Fibroblast of the aortic adventitia (primary cell): ENCODE results near the gene FOXRED2. TPM values are rescaled to one million over a fixed set of nuclear protein-coding genes. Genes with fewer than 3 reads are reported as not detected.
A peak's percentile ranks its signal among the peaks of the same experiment; 100 is the strongest.

Experiments used
- DNase-seq: peaks from one replicate; pipeline ENCODE4 v3.0.0-alpha.2; 2010; ENCODE audit warnings: low read depth
- H3K4me3 ChIP-seq: 2 replicates; pipeline ENCODE4 v1.5.1; 2011; ENCODE audit warnings: low read depth, mild to moderate bottlenecking, control low read depth, low read length, moderate library complexity
- CTCF ChIP-seq: IDR thresholded peaks from 2 replicates; pipeline ENCODE4 v1.5.1; 2011; ENCODE audit warnings: mild to moderate bottlenecking, low read length, control low read depth, inconsistent platforms; ENCODE audit not compliant: insufficient read depth
- total RNA-seq: library from RNA; depleted of rRNA; stranded (reverse); fragments of >200 nt; gene quantifications from 2 replicates; pipeline ENCODE4 v1.2.3, GENCODE V29; 2012; ENCODE audit warnings: low replicate concordance

The FOXRED2 gene
- total RNA-seq, 1 donor, result 27.8 TPM

GRCh38 chr22:36465232-36466021, 41.4 kb downstream of the FOXRED2 start:
- TF ChIP-seq CTCF, result no peak
- DNase-seq, result peak; percentile 81
- no peak overlapping the region for H3K4me3 ChIP-seq

- no peak for TF ChIP-seq CTCF
- H3K4me3 ChIP-seq, result no peak overlapping the region
- DNase-seq, result no peak
Observed at GRCh38 chr22:36464715-36465231, 42.1 kb downstream of the FOXRED2 start.

GRCh38 chr22:36463783-36464184, 43.1 kb downstream of the FOXRED2 start:
- no peak overlapping the region for H3K4me3 ChIP-seq
- DNase-seq, result no peak
- TF ChIP-seq CTCF, result no peak

GRCh38 chr22:36461665-36462649, 44.9 kb downstream of the FOXRED2 start:
- no peak for TF ChIP-seq CTCF
- DNase-seq, result peak; percentile 88
- no peak overlapping the region for H3K4me3 ChIP-seq

GRCh38 chr22:36460202-36460601, 46.6 kb downstream of the FOXRED2 start:
- H3K4me3 ChIP-seq, result no peak overlapping the region
- DNase-seq, result no peak
- no peak for TF ChIP-seq CTCF

- no peak overlapping the region for H3K4me3 ChIP-seq
- peak; percentile 66 for DNase-seq
- TF ChIP-seq CTCF, result no peak
Observed at GRCh38 chr22:36457688-36458450, 49.0 kb downstream of the FOXRED2 start.
